HK-2 (cell line): Measurements from ENCODE around the gene SFR1.
A peak's percentile ranks its signal among the peaks of the same experiment; 100 is the strongest.
"Not testable (repeated sequence)": the region's sequence is repeated elsewhere in the genome, so short reads cannot be mapped to it uniquely, and the experiment has no call there.

Experiments
- DNase-seq: peaks from one replicate; pipeline ENCODE4 v3.0.0-alpha.2; 2018; ENCODE audit not compliant: unreplicated experiment

The SFR1 gene

DNA sequence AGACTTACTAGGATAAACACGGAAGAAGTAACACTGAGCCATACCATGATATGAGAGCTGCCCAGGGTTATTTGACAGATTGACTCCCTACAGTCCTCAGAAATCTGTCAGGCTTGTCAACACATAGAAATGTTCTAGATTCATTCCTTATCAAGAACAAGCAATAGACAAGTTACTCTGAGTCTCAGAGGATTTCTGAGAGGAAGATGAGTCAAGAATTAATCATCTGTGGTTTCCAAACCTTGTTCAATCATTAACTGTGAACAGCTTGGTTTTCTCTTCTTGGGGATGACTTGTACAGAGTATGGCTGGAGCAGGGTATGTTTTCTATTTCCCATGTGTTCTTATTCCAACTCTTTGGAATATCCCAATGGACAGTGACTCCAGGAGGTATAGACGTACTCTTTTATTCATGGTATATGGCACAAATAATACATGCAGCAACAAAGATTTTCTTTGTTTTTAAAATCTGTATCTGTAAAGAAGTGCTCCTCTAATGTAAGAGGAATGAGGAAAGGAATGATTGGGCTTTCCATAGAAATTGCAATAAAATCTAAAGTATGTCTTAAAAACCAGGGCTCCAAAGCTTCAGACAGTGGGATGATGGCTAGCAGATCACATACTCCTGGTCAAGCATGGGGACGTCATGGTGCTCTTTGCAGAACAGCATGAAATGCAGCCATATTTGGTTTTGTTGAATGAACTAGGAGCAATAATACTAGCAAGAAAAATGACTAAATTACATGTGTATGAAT, 11.9 kb upstream of the SFR1 start:
- DNase-seq: no peak

DNA sequence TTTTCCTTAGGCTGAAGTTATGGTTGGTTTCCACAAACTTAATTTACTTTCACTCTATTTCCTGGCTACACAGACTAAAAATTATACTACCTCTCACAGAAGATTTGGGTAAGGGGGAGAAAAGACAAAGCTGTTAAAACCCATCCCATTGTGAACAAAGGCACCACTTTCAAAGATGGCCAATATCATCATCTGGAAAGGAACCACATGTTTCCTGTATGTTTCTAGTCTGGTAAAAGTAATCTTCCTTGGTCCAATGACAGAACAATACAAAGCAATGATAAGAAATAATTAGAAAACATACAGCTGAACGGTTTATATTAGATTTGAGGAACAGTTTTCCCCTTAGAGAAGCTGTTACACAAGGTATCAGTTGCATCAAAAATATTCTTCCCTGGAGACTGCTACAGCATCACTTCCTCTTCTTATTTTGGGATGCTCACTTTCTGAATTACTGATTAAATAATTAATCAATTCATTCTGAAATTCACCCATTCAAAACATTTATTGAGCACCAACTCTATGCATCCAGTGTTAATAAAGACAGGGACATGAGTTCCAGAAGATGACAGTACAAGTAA, 8.5 kb upstream of the SFR1 start:
- no peak for DNase-seq

DNA sequence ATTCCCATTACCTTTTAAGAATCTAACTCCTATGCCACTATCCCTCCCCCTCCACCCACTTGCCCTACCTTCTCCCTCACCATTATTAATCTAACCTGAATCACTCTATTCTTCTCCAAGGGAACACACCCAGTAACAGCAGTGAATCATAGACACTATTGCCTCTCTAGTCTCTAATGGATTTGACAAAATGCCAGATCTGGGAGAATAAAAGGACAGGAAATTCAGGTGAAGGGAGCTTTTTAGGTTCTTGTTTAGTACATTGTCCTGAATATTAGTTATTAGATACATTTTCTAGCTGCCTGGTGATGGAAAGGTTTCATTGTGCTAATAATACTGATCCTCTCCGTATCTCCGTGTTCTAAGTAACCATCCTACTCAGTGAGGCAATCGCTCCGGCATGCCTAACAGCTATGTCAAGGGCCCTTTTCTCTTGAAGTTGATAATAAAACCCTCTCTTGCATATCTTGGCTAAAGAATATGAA, 4.1 kb upstream of the SFR1 start:
- peak; percentile 46 for DNase-seq

DNA sequence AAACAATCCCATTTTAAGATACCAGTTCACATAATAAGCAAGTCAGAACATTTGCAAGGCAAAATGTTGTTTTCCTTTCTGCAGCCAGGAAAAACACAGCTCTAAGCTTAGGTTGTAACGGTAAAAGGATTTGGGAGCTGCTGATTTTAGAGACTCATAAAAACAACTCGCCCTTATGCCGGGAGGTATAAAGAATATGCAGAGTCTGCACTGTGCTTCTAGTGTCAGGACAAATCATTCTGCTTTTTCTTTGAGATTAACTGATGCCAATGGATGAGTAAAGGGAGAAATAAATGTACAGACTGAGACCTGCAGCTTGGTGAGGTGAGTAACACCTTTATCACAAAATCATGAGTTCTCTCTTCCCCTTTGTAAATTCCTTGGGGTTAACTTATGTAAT, 2.0 kb upstream of the SFR1 start:
- DNase-seq: no peak

DNA sequence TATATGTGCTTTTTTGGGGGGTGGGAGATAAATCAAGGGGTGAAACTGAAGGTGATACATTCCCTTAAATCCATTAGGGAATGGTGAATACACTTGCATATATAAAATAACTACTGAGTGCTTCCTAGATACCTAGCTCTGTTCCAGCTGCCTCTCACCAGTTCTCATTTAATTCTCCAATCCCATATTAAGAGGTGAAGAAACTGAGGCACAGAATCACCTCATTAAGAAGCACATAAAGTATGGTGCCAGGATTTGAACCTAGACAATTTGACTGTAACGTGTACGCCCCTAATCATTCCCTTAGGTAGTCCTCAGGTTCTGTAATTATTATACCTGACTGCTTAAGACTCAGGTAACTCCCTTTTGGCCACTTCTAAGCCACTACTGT, 1.5 kb upstream of the SFR1 start:
- DNase-seq: no peak

DNA sequence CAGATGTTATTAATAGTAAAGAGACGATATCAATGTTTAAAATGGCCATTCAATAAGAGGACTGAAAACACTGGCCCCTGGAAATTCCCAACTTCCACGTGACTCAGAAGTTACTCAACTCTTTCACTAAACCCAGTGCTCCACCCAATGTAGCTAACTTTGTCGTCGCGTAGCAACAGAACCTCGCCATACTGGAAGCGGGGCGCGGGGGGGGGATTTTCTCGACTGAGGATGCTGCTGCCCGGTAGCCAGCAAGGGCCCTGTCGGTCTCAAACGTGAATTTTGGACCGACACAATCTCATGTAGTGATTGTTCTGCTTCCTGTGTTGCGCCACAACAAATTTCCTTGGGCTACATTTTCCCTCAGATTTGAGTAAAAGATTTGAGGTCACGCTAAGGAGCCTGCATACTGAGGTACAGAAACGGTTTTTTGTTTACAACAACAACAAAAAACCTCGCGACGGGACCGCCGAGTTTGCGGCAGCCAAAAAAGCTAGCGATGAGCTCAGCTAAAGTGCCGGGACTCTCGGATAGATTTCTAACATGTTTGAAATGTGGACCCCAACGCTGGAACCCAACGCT, 977 bp upstream of the SFR1 start:
- DNase-seq: peak; percentile 90

DNA sequence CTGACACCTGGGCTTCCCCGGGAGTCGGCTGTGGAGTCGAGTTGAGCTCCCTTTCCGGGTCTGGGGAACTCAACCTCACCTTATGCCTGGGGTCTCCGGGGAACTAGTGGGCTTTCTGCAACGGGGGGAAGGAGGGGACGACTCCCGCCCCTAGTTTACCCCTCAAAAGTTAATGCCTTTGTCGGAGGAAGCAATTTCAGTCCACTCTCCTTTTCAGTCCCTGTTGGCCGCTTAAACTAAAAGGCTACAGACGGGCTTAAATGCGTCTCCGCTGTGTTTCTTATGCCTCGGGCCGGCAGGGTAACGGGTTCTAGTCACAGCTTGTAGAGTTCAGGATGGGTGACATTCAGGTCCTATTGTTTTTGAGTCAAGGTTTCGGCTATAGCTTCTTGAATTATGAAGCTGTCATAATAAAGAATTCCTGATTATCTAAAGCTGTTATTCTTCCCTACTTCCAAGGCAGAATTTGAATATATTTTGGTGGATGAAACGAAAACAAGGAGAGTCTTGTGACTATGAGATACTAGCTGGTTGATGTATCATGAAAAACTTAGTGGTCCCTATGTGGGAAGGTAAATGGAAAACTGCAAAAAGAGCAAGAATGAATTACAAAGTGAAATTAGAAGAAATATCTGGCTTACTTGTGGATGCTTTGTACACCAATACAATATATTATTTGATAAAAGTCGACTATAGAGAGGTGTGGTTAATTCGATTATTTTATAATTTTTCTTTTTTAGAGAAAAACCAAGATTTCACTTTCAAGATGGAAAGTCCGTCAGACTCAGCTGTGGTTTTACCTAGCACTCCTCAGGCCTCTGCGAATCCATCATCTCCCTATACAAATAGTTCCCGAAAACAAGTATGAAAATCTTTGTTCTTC, 495 bp downstream of the SFR1 start:
- DNase-seq: no peak

DNA sequence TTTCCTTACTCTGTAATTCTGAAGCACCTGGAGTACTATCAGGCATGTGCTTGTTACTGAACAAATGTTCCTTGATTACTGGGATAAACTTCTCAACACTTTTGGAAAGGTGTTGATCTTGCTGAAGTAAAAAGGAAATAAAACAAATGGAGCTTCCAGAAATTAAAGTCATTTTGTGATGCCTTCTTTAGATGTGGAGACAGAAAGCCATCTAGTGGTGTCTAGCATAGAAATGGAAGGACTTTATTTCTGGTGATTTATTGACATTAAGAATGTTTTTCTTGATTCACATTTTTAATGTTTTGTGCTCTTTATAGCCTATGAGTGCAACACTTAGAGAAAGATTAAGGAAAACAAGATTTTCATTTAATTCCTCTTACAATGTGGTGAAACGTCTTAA, 1.4 kb downstream of the SFR1 start:
- DNase-seq: no peak

DNA sequence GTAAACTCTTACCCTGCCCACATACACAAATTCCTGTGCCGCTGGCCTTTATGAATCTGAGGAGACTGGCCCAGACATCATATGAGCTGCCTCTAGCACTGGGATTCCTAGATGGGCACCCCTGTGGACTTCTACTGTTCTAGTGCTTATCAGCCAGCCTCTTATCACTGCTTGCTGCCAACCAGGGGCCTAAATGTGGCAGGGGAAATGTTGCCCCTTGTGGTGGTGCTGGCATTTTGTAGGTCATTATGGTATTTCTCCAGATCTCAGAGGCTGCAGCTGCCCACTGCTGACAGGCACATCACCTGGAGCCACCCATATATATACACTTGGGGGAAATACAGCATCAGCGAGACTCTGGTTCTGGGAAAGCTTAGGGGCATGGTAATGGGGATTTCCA, 5.4 kb downstream of the SFR1 start:
- no peak for DNase-seq

DNA sequence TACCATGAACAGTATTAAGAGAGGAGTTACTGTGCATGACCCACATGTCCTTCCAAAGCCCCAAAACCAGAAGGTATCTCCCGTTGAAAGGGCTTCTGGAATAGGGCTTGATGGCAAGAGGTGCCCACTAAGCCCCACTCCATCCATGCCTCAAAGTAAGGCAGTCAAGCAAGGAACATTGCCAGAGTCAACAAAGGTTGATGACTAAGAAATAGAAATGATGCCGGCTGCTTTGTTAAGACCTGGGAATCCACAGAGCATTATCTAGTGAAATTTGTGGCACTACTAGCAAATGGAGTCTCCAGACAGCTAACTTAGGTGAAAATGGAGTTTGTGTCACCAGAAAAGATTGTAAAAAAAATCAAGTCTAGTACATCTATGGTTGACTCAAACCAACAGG, 6.2 kb downstream of the SFR1 start:
- no peak for DNase-seq

DNA sequence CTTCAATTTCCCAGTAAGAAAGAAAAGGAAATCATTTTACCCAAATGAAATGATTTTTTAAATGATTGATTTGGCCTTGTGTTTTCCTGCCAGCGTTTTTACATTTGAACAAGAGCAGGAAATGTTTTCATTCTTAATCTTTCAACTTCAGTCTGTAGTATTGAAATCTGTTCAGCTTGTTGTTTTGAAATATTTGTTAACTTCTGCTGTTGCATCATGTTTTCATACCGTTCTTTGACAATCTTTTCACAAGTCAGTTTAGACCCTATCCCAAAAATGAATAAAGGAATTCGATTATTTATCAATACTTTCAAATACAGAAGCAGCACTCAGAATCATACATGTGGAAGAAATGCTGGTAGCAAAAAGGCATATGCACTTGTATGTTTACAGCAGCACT, 8.1 kb downstream of the SFR1 start:
- DNase-seq: no peak

DNA sequence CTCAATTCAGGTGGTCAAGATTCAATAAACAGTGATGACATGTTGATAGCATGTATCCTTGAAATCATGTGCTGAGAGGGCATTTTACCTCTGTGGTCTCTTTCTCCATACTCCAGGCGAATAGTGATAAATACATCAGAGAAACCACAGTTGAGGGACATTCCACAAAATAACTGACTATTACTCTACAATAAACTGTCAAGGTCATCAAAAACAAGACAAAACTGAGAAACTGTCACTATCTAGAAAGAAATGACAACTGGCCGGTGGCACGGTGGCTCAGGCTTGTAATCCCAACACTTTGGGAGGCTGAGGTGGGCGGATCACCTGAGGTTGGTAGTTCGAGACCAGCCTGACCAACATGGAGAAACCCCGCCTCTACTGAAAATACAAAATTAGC, 16.2 kb downstream of the SFR1 start:
- DNase-seq: no peak

DNA sequence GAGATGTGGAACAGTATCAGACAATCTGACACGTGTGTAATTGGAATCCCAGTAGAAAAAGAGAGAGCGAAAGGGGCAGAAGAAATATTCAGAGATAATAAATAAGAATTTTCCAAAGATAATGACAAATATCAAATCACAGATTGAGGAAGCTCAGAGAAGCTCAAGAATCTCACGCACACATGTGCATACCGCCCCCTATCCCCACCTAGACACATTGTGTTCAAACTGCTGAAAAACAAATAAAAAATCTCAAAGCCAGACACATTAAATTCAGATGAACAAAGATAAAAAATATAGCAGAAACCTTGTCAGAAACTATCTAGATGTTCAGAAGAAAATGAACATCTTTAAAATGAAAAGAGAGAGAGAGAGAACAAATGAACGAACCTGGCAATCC, 17.2 kb downstream of the SFR1 start:
- DNase-seq: no peak

DNA sequence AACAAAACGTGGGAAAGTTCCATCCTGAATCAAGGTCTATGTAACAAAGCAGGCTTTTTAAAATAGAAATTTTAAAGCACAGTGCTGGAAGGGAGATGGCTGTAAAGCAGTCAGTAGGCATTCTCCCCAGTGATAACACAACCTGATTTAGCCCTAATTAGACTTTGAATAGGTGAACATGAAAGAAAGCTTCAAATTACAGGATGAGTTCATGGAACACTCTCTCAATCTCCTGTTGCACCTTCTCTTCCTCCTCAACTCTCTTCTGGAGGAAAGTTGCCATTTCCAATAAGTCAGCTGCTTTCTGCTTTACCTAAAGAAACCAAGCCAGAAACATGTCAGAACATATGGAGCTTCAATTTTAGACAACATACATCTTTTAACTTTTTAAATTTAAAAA, 20.1 kb downstream of the SFR1 start:
- DNase-seq: no peak

DNA sequence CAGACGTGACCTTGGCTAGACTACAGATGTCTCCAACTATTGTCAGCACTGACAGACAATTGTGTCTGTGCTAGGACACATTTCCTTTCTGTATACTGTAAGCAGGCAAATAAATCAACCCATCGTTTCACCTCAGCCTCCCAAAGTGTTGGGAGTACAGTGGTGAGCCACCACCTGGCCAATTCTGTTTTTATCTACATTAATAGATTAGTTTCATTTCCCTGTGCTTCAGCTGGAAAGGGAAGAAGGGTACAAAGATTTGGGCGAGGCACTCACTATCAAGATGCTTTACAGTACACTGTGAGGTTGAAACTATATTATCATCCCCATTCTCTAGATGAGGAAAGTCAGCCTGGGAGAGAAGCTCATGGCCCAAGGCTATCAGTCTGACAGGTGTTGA, 21.9 kb downstream of the SFR1 start:
- no peak for DNase-seq

DNA sequence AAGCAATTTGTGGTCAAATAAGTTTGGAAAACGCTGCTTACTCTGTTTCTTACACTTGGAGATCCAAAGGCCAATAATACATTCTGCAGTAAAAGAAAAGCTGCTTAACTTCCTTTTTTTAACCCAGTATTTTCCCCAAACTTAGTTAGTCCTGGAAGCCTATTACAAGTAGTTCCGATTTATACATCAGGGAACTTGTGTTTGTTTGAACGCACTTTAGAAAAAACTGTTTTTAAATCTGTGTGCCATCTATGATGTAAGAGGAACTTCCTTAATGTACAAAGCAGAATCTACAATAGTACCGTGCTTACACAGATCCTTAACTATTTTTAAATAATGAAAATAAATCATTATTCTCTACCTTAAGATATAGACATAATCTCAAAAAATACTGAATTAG, 23.0 kb downstream of the SFR1 start:
- DNase-seq: no peak

DNA sequence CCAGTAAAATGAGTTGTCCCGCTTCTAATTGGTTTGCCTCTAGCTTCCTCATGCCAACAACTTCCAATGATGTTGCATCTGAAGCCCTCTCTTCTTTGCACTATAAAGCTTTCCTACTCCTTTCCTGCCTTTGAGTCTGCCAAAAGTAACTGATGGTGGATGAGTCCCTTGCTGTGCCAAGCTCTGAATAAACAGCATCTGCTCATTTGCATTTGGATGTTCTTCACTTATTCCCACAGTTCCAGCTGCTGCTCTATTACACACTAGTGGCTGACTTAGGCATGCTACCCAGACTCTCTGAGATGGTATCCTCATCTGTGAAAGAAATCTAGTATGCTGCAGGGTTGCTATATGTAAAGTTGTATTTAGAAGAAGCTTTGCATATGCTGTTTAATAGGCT, 24.9 kb downstream of the SFR1 start:
- no peak for DNase-seq

DNA sequence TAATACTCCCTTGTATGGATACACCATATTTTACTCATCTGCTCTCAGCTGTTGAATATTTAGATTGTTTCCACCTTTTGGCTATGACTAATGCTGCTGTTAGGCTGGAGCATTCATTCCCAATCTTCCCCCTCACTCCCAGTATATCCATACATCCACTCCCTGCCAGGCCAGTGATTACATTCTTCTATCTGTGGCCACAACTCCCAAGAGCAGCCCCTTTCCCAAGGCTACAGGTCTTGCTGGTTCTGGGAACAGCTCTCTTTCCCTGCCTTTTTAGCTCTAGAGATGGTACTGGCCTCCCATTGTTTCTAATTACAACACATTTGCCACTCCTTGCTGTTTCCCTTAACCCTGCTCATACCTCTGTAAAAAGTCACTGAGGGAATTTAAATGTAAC, 28.2 kb downstream of the SFR1 start:
- DNase-seq: no peak

DNA sequence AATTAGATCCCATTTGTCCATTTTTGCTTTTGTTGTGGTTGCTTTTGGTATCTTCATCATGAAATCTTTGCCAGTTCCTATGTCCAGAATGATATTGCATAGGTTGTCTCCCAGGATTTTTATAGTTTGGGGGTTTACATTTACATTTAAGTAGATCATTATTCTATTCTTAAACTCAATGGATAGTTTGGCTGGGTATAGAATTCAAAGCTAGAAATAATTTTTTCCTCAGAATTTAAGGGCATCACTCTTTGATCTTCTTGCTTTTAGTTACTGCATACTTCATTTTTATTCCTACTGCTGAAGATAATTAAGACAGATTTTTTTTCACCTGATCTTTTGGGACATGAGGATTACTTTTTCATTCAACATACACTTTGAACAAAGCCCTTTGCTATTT, 29.8 kb downstream of the SFR1 start:
- no peak for DNase-seq

DNA sequence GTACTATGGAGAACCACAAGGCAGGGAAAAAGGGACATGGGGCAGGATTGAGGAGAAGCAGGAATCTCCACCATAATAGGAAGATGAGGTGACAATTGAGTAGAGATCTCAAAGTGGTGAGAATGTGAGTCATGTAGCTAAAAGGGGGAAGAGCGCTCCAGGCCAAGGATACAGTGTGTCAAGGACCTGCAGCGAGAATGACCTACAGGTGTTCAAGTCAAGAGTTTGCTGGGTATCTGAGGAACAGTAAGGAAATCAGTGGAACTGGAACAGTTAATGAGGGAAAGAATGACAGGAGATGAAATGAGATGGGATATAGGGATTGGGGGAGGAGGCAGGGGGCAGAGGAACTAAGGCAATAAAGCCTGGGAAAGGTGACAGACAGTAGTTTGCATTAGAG, 33.6 kb downstream of the SFR1 start:
- no peak for DNase-seq

DNA sequence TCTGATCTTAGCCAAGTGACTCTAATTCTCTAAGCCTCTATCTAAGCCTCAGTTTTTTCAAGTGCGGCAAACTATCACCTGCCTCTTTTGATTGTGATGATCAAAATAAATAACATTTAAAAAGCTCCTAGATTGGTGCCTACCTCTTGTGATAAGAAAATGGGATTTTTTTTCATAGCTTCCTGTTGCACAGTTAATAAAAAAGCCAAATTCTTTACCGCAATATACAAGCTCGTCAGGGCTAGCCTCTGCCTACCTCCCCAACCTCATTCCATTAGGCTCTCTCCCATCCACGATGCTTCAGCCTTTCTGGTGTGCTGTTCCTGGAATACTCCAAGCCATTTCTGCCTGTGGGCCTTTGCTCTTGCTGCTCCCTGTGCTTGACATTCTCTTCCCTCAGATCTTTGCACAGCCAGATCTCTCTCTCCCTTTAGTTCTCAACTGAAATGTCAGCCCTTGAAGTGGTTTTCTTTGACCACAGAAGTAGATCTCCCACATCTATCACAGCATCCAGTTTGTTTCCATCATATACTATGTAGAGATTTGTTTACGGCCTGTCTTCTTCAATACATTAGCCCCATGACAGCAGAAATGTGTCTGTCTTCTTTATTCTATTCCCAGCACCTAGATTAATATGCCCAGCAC, 48.8 kb downstream of the SFR1 start:
- no peak for DNase-seq

DNA sequence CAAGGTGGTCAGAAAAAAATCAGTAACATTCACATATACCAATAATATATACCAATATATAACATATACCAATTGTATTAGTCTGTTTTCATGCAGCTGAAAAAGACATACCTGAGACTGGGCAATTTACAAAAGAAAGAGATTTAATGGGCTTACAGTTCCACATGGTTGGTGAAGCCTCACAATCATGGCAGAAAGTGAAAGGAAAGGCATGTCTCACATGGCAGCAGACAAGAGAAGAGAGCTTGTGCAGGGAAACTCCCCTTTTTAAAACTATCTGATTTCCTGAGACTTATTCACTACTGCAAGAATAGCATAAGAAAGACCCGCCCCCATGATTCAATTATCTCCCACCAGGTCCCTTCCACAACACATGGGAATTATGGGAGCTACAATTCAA, 52.2 kb downstream of the SFR1 start:
- DNase-seq: not testable (repeated sequence)
